Fibroblast of mammary gland (primary cell): ENCODE measurements around the gene CD84.

Experiments used
- DNase-seq: peaks from one replicate; pipeline ENCODE4 v3.0.0-alpha.2; 2010; ENCODE audit warnings: low read depth
- H3K4me3 ChIP-seq: 2 replicates; pipeline ENCODE4 v1.5.1; 2011; ENCODE audit warnings: low read depth, mild to moderate bottlenecking, low read length, moderate library complexity; ENCODE audit not compliant: control insufficient read depth
- TF ChIP-seq, protein P1 (sequence below): conservative IDR thresholded peaks from 2 replicates; pipeline ENCODE4 v1.5.1; 2011; ENCODE audit warnings: low read depth, low read length, inconsistent platforms; ENCODE audit not compliant: control insufficient read depth, insufficient read depth

CD84 gene

DNA sequence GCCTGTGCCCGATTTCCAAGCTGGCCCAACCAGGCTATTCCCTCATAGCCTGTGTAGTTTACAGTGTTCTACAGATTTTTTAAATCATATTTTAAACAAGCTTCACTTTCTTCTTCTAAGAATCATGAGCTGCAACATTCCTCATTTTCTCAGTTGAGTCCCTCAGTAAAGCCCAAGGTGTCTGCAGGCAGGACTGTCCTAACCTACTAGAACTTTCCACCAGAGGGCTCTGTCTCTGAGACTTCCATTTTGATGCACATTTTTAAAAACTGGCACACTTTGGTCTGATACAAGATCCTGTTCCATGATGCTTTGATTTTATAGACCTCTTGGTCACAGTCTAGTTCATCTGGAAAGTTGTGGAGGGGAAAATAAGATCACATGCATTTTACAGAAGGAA lies 34.6 kb downstream of the CD84 start:
- no peak overlapping the region for H3K4me3 ChIP-seq
- TF ChIP-seq, protein P1, sequence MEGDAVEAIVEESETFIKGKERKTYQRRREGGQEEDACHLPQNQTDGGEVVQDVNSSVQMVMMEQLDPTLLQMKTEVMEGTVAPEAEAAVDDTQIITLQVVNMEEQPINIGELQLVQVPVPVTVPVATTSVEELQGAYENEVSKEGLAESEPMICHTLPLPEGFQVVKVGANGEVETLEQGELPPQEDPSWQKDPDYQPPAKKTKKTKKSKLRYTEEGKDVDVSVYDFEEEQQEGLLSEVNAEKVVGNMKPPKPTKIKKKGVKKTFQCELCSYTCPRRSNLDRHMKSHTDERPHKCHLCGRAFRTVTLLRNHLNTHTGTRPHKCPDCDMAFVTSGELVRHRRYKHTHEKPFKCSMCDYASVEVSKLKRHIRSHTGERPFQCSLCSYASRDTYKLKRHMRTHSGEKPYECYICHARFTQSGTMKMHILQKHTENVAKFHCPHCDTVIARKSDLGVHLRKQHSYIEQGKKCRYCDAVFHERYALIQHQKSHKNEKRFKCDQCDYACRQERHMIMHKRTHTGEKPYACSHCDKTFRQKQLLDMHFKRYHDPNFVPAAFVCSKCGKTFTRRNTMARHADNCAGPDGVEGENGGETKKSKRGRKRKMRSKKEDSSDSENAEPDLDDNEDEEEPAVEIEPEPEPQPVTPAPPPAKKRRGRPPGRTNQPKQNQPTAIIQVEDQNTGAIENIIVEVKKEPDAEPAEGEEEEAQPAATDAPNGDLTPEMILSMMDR, result peak; percentile 15
- DNase-seq, result peak; percentile 1

DNA sequence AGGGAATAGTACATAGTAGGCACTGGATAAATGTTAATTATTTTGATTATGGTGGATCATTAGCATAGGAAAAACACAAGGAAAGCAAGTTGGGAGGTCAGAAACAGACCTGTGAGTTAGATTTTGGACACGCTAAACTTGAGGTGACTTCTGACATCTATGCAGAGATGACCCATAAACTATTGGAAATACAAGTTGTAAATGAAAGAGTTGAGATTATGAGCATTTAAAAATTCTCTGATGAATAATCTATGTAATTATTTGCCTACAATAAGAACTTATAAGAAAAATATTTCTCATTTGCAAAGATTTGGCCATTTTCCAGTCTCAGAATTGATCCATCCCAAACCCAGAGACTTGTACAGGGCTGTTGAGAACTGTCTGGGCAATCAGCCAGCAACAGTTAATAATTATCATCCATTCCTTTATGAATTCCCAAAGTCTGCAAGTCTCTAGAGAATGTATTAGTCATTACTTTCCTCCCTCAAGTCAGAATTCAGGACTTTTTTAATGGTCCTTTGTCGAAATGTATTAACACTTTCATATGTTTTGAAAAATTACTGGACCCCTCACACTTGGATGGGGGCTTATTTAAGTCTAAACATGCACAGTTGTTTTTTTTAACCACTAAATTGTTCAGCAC lies 36.9 kb downstream of the CD84 start:
- peak; percentile 1 for DNase-seq
- TF ChIP-seq, protein P1, result no peak
- no peak overlapping the region for H3K4me3 ChIP-seq

DNA sequence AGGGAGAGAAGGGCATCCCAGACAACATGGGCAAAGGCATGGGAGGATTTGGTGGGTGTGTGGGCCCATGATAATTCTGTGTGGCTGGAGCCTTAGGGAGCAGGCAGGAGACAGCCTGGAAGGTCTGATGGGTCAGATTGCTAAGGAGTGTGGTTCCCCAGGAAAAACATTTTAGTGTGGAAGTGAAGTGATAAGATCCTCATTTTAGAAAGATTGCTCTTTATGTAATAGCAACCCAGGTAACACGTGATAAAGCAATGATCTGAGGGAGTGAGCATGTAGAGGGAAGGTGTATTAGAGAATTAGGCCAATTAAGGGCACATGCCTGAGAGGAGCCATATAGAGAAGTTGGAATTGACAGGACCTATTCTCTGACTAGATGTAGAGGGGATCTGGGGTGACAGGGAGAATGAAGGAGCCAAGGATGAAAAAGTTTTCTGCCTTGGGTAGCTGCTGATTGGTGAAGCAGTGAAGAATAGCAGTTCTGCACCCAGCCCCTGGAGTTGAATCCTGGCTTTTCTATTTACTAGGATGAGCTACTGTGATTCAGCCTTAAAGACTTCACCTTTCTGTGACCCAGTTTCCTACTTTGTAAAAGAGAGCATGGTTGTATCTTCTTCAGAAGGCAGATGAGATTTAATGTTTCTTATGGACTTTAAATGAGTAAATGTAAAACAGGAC lies 37.5 kb downstream of the CD84 start:
- TF ChIP-seq, protein P1, result no peak
- no peak for DNase-seq
- H3K4me3 ChIP-seq, result no peak overlapping the region

DNA sequence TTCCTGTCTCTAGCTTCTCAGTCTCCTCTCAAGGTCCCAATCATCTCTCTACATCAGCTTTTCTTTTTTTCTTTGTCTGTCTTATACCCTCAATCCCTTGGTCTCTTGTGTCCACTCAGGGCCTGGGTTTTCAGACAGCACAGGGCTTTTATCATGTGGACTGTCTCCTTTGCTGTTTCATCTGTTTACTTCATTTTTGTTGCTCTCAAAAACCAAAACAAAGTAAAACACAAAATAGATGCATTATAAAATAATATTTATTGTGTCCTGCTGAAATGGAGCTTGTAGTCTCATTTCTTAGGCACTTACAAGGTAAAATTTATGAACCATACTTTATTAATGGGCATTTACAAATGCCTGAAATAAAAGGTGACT lies 38.5 kb downstream of the CD84 start:
- TF ChIP-seq, protein P1, result no peak
- no peak overlapping the region for H3K4me3 ChIP-seq
- DNase-seq, result no peak

DNA sequence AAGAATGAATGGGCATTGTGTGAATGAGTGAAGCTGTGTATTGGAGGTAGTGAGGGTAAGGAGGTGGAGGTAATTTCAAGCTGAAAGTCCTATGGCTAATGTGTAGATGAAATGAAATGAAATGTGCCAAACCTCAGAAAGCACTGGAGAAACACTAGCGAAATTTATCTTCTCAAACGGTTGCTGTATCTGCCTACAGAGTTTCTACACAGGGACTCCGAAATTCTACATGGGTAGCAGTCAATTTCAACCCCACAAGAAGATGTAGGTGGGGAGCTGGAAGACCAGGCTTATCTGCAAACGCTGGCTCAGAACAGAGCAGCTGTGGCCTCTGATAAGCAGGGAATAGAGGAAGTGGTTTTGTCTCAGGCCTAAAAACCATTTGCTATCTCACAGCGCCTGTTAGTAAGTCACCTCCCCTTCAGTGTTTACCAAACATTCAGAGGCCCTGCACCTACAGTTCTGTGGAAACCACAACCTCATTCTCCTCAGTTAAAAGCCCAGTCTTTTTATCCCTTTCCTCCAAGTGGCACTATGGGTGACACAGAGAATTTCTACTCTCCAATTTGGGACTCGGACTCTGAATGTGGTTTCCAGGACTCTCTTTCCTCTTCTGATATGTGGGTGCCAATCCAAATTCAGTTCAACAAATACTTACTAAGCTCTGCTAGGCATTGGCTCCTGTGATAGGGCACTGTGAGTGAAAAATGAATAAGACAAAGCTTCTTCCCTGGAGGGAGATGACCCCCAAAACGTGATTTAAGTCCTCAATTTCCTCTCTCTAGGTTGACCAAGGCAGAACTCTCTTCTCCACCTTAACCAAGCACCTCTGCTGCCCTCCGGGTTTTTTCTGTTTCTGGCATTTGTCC lies 39.1 kb downstream of the CD84 start:
- no peak overlapping the region for H3K4me3 ChIP-seq
- TF ChIP-seq, protein P1, result no peak
- no peak for DNase-seq

DNA sequence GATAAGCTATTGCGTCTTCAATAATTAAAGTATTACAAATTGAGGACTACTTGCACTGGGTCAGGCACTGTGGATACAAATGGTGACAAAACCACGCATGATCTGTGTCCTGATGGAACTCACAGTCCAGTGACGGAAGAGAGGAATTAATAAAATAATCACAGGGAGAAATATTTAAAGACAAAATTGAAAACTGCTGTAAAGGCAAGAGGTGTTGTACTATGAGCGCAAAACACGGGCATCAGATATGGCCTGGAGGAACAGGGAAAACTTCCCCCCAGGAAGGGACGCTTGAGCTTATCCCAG lies 39.7 kb downstream of the CD84 start:
- H3K4me3 ChIP-seq, result no peak overlapping the region
- TF ChIP-seq, protein P1, result no peak
- DNase-seq, result no peak
